HG03103 (cell line): ENCODE data around the gene CHFR.
"Not testable (repeated sequence)": the region's sequence is repeated elsewhere in the genome, so short reads cannot be mapped to it uniquely, and the experiment has no call there.

Source experiments
- ATAC-seq: cut with Tn5 transposase; IDR thresholded peaks from one replicate; pipeline ENCODE4 v1.9.1; 2021; ENCODE audit warnings: low read depth; ENCODE audit not compliant: unreplicated experiment

CHFR gene

GRCh38 chr12:132814232-132814631 lies 73.2 kb downstream of the CHFR start:
- ATAC-seq: no peak

DNA sequence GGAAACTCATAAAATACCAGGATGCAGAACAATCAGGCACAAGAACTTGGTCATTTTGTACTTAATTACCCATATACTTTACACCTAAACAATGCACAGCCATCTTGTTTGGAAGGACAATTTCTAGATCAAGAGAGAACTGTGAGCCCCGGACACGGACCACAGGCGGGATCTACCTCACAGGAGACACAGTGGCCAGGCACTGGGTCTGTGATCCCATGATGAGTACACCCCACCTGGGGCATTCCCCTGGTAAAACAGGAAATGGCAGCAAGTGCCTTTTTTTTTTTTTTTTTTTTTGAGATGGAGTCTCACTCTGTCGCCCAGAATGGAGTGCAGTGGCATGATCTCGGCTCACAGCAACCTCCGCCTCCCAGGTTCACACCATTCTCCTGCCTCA lies 74.0 kb downstream of the CHFR start:
- ATAC-seq: no peak

- ATAC-seq: no peak
Observed at GRCh38 chr12:132812631-132813305, 74.6 kb downstream of the CHFR start.

GRCh38 chr12:132809391-132809790 lies 78.0 kb downstream of the CHFR start:
- not testable (repeated sequence) for ATAC-seq

DNA sequence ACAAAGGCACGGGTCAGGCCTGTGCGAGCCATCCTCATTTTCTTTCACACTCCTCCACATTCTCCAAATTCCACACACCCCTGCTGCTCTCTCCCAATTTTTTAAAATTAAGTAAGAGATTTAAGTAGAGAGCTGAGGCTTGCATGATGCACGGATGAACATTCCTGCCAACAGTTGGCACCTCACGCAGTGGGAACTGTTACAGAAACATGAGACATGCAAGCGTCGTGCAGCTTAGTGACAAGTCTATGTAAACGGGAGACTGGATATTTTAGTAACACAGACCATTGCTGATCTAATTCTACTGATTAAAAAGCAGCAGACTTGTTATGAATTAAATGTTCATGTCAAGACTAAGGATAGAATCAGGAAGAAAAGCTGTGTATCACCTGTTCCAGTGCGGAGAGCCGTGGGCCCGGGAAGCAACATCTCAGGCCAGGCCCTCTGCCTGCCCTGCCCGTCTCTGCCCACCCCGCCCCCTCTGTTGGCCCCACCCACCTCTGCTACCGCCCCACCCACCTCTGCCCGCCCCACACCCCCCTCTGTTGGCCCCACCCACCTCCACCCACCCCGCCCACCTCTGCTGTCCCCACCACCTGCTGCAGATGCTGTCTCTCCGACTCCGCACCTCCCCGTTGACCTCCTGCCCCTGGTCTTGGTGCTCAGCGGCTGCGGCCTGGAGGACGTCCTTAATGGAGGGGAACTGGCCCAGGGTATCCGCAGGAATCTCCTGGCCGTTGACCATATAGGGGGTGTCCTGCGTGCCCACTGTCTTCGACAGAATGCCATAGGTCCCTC lies 79.9 kb downstream of the CHFR start:
- no peak for ATAC-seq

GRCh38 chr12:132806857-132807256 lies 80.5 kb downstream of the CHFR start:
- ATAC-seq: no peak

DNA sequence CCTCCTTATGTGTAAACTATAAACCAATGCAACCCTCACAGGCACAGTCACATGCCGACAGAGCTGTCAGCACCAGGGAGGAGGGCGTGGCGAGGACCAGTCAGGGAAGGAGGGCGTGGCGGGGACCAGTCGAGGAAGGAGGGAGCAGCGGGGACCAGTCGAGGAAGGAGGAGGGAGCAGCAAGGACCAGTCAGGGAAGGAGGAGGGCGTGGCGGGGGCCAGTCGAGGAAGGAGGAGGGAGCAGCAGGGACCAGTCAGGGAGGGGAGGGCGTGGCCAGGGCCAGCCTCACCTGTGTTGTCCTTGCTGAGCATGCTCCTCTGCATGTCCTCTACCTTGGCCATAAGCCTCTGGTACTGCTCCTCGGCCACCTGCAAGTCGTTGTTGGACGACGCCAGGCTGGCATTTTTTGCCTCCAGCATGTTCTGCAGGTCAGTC lies 83.0 kb downstream of the CHFR start:
- ATAC-seq: no peak

GRCh38 chr12:132803888-132804287 lies 83.5 kb downstream of the CHFR start:
- no peak for ATAC-seq

GRCh38 chr12:132803125-132803524 lies 84.3 kb downstream of the CHFR start:
- no peak for ATAC-seq

DNA sequence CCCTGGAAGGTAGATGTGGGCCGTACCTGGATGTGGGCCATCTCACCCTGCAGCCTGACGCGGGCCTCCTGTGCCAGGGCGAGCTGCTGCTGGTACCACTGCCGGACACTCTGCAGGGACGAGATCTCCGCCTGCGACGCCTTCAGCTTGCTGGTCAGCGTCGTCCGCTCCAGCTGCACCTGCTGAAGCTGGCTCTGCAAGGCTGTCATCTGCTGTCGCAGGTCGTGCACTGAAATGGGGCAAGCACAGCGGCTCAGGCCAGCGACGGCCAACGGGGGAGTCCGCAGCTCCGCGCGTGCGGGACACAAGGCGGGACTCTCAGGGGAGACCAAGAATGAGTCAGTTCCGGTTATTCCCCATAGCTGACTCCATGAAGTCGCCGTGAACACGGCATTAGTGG lies 85.7 kb downstream of the CHFR start:
- ATAC-seq: no peak

DNA sequence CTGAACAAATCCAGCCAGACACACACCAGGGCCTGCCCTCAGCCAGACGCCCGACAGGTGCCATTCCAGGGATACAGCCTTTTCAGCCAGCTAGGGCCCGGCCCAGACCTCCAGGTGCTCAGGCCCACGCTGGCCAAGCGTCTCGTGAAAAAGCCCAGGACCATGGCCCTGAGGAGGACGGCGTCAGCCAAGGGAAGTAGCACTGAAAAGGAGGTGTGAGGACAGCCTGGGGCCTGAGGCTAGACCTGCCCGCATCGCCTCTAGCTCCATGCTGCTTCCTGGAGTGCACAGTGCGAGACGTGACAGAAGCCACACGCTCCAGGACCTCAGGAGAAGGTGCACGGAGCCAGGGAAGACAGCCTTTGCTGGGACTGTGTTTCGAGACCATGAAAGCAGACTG lies 88.6 kb downstream of the CHFR start:
- no peak for ATAC-seq

DNA sequence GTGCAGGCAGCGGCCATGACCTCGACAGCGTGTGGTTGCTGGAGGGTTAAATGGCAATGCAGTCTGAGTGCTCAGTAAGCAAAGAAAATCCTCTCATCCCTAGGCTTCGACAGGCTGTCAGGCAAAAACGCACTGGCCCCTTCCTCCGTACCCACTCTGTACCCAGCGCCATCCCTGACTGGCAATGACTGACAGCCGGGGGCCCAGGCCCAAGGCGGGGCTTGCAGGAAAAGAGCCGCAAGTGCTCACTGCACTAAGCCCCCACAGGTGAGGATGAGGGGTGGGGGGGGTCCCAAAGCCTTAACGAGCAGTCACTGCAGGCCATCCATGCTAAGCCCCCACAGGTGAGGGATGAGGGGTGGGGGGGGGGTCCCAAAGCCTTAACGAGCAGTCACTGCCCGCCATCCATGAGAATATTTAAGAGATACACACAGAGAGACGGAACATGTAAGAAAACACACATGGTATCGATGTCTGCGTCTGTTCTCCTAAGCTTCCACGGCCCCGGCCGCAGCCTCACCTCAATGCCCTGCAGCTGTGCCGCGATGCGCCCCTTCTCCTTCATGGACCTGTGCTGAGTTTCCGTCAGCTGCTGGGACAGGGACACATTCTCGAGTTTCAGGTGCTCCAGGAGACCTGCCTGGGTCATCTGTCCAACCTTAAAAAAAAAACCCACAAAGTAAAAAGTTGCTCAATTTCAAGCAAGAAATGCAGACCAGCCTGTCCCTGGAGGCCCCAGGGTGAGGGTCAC lies 89.4 kb downstream of the CHFR start:
- ATAC-seq: no peak

DNA sequence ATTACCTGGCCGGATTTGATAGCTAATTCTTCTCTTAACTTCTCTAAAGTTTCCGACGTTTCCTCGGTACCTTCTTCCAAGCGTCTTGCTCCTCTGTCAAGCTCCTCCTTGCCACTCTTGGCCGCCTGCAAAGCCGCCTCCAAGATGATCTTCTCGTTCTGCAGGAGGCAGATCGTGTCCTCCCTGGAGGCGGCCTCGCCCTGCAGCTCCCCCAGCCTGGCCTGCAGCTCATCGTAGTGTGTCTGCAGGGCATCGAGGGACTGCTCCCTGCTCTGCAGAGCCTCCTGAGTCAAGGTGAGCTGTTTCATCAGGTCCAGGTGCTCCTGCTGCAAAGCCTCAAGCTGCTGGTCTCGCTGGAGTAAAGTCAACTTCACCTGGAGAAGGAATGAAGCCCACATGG lies 91.6 kb downstream of the CHFR start:
- no peak for ATAC-seq

- not testable (repeated sequence) for ATAC-seq
Observed at GRCh38 chr12:132791940-132792339, 95.5 kb downstream of the CHFR start.

DNA sequence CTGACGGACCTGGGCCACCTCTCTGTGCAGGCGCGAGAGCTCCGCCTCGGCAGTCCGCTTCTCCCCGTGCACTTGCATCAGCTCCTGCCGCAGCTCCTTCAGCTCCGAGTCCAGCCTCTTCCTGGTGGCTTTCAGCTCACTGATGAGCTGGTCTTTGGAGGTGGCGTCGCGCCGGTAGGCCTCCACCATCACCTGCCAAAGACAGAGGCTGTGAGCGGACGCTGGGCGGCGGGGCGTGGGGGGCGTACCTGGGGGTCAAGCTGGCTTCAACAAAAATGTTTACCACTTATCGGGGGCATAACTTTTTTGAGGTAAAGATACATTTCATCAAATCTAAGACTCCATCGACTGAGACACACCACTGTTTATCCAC lies 98.3 kb downstream of the CHFR start:
- ATAC-seq: no peak

DNA sequence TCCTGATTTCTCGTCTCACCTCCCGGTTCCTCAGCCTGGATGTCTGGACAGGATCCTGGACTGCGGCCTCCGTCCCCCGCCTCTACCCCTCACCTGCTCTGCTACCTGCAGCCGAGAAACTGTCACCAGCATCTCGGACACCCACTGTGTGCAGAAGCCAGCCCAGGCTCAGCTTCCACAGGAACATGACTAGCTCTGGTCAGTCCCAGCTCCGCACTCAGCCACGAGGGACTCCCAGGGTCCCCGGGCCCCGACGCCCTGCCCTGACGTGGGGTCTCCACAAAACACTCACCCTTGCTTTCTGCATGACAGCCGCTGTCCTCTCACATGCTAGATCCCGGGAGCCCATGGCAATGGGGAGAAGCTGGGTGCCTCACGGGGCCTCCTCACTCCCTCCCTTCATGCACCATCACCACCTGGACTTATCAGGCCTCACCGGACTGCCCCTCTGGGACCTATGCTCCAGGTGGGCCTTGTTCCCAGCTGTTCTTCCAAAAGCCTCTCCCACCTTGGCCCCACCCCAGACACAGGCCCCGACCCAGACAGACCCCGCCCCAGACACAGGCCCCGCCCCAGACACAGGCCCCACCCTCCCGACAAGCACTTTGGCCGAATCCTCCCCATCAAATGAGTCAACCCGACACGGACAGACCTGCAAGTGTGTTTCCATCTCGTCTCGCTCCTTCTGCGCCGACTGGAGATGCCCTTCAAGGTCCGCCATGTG lies 98.9 kb downstream of the CHFR start:
- no peak for ATAC-seq

DNA sequence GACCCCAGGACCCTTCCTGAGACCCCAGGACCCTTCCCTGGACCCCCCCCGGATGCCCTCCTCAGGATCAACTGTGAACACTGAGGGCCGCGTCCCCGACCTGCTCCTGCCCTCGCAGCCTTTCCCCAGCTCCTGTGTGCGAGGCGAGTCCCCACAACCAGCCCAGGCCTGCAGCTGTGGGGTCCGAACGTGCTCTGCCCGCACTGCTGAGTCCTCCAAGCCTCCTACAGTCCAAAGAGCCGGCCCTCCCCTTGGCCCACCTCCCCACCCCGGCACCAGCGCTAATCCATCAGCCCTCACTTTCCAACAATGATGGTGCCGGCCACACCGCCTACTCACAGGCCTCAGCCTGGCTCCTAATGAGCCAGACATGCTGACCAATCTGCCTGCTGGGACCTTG lies 99.5 kb downstream of the CHFR start:
- ATAC-seq: no peak

DNA sequence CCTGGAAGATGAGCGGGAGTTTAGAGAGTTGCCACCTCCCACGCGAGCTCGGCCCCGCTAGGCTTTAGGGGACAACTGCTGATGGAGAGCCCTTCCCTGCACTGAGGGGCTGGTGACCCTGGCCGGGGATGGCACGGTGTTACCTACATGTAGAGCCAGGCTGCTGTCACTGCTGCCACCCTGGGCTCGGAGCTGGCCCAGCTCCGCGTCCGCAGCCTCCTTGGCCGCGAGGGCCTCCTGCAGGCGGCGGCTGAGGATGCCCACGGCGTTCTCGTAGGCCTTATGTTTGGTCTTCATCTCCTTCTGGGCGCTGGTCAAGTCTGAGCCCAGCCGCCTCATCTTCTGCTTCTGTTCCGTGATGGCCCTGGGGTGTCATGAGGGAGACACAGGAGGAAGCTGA lies 101.2 kb downstream of the CHFR start:
- no peak for ATAC-seq

DNA sequence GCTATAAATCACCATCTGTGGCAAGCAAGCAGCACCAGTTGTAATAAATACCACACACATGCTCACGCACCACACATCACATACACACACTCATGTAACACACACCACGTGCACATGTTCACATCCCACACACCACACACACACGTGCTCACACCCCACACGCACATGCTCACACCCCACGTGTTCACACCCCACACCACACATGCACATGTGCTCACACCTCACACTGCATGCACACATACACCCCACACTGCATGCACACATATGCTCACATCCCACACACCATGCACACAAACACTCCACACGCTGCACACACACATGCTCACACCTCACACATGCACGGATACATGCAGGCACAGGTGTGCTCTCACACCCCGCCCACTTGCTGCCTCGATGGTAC lies 102.8 kb downstream of the CHFR start:
- ATAC-seq: no peak

- no peak for ATAC-seq
Observed at GRCh38 chr12:132783917-132784531, 103.4 kb downstream of the CHFR start.
